Endodermal cell (in vitro differentiated cells): Measurements from ENCODE around the gene FOXA1. TPM values are rescaled to one million over a fixed set of nuclear protein-coding genes. Genes with fewer than 3 reads are reported as not detected.

ENCODE experiments used
- DNase-seq: peaks from one replicate; pipeline ENCODE4 v3.0.0-alpha.2; 2017
- H3K27ac ChIP-seq: 2 replicates; pipeline ENCODE4 v1.5.1; 2013; ENCODE audit warnings: mild to moderate bottlenecking, low read depth, low read length, moderate library complexity
- H3K27me3 ChIP-seq: 2 replicates; pipeline ENCODE4 v1.6.1; 2013; ENCODE audit warnings: mild to moderate bottlenecking, low read length, moderate library complexity; ENCODE audit not compliant: insufficient read depth, control insufficient read depth, poor library complexity, severe bottlenecking
- H3K36me3 ChIP-seq: 2 replicates; pipeline ENCODE4 v1.7.0; 2013; ENCODE audit warnings: mild to moderate bottlenecking, low read length, moderate library complexity; ENCODE audit not compliant: control insufficient read depth, insufficient read depth
- H3K4me1 ChIP-seq: one replicate; pipeline ENCODE4 v1.7.0; 2013; ENCODE audit warnings: low read length; ENCODE audit not compliant: control insufficient read depth, insufficient read depth
- H3K4me3 ChIP-seq: 2 replicates; pipeline ENCODE4 v1.5.1; 2013; ENCODE audit warnings: mild to moderate bottlenecking, low read length, moderate library complexity
- H3K9ac ChIP-seq: 2 replicates; pipeline ENCODE4 v1.6.1; 2013; ENCODE audit warnings: mild to moderate bottlenecking, low read length, moderate library complexity; ENCODE audit not compliant: poor library complexity, severe bottlenecking; ENCODE audit errors: extremely low read depth
- H3K9me3 ChIP-seq: 2 replicates; pipeline ENCODE4 v1.6.1; 2013; ENCODE audit warnings: mild to moderate bottlenecking, low read length, moderate library complexity; ENCODE audit not compliant: control insufficient read depth
- H3K27ac Mint-ChIP-seq: 2 replicates; pipeline ENCODE4 v1.8.0; 2020; ENCODE audit warnings: mixed read lengths
- H3K27me3 Mint-ChIP-seq: 2 replicates; pipeline ENCODE4 v1.8.0; 2021; ENCODE audit warnings: mild to moderate bottlenecking, mixed read lengths; ENCODE audit not compliant: insufficient read depth
- H3K36me3 Mint-ChIP-seq: 2 replicates; pipeline ENCODE4 v1.8.0; 2020; ENCODE audit warnings: low read depth, mixed read lengths
- H3K4me1 Mint-ChIP-seq: 2 replicates; pipeline ENCODE4 v1.8.0; 2020; ENCODE audit warnings: mixed read lengths
- H3K4me3 Mint-ChIP-seq: 2 replicates; pipeline ENCODE4 v1.8.0; 2020; ENCODE audit warnings: mild to moderate bottlenecking, moderate library complexity, mixed read lengths
- H3K9me3 Mint-ChIP-seq: 2 replicates; pipeline ENCODE4 v1.8.0; 2020; ENCODE audit warnings: mild to moderate bottlenecking, mixed read lengths
- WGBS, 2 experiments: methylation state at CpG; one replicate each; pipeline versions ENCODE4 v1.1.5 to v1.1.7; 2013; ENCODE audit warnings: missing lambda C conversion rate in 2 of 2, mixed read lengths in 1 of 2; ENCODE audit not compliant: insufficient coverage in 1 of 2, insufficient read length in 1 of 2; 5-methylcytosine and 5-hydroxymethylcytosine counted together
- total RNA-seq, 2 donors: library from RNA; stranded (reverse); fragmentation: NEBNext Ultra II Directional in 1 of 2; extraction: Animal tissue kit (Norgen Biotek cat#: 25700) in 1 of 2; gene quantifications; 2 replicates in 1 of 2; 3 replicates in 1 of 2; pipeline ENCODE4 v1.2.1, GENCODE V29; 2021
- TF ChIP-seq, protein P1 (sequence below): fragments of 200-600 bp; sonication (generic); conservative IDR thresholded peaks from 2 replicates; pipeline ENCODE4 v1.5.0; 2021; ENCODE audit warnings: antibody characterized with exemption, mild to moderate bottlenecking

The FOXA1 gene
- total RNA-seq, 2 donors from 2014 or later, result 41.2 to 51.4 TPM

GRCh38 chr14:37625597-37626595 is 30.8 kb upstream of the FOXA1 start:
- no peaks in the 10 kb centered on the region for H3K9me3 ChIP-seq
- Mint-ChIP-seq H3K4me1 (no peaks in the 10 kb centered on the region), H3K9me3 (peaks cover 20% of the 10 kb centered on the region), H3K27ac (no peak overlapping the region), H3K4me3 (no peak overlapping the region), H3K36me3 (peaks cover 13% of the 10 kb centered on the region), H3K27me3 (peaks cover 81% of the 10 kb centered on the region)
- no peak overlapping the region for H3K27ac ChIP-seq
- no peak overlapping the region for H3K4me3 ChIP-seq
- H3K9ac ChIP-seq, result no peak overlapping the region
- no peaks in the 10 kb centered on the region for H3K4me1 ChIP-seq
- peaks cover 36% of the 10 kb centered on the region for H3K27me3 ChIP-seq
- WGBS, 2 experiments, result 84 to 87% methylated on average over 3 to 9 of the region's 9 CpGs
- TF ChIP-seq, protein P1, sequence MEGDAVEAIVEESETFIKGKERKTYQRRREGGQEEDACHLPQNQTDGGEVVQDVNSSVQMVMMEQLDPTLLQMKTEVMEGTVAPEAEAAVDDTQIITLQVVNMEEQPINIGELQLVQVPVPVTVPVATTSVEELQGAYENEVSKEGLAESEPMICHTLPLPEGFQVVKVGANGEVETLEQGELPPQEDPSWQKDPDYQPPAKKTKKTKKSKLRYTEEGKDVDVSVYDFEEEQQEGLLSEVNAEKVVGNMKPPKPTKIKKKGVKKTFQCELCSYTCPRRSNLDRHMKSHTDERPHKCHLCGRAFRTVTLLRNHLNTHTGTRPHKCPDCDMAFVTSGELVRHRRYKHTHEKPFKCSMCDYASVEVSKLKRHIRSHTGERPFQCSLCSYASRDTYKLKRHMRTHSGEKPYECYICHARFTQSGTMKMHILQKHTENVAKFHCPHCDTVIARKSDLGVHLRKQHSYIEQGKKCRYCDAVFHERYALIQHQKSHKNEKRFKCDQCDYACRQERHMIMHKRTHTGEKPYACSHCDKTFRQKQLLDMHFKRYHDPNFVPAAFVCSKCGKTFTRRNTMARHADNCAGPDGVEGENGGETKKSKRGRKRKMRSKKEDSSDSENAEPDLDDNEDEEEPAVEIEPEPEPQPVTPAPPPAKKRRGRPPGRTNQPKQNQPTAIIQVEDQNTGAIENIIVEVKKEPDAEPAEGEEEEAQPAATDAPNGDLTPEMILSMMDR, result no peak
- no peaks in the 10 kb centered on the region for H3K36me3 ChIP-seq
- DNase-seq, result no peak

DNA sequence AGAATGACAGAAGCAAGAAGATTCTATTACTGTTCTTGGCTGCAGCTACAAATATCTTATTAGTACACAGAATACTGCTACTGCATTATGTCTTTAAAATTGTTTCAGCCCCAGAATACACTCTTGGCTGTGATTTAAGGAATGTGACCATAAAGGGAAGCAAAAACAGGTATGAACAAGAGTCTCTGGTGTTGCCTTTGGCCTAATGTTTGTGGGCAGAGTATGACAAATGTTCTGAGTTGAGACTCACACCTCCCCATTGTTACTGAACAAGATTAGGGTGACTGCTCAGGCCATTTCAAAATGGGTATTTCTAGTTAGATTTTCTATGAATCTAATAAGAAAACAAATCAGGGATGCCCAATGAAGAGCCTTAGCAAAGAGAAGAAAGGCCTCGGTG is 28.9 kb upstream of the FOXA1 start:
- Mint-ChIP-seq H3K27me3 (peaks cover 77% of the 10 kb centered on the region), H3K27ac (no peak overlapping the region), H3K4me1 (no peaks in the 10 kb centered on the region), H3K4me3 (no peak overlapping the region), H3K9me3 (peaks cover 5% of the 10 kb centered on the region), H3K36me3 (peaks cover 15% of the 10 kb centered on the region)
- no peak for DNase-seq
- H3K27me3 ChIP-seq, result peaks cover 45% of the 10 kb centered on the region
- WGBS, 2 experiments, result 91 to 94% methylated on average over 1 of the region's 1 CpG
- TF ChIP-seq, protein P1, result no peak
- no peaks in the 10 kb centered on the region for H3K4me1 ChIP-seq
- H3K27ac ChIP-seq, result no peak overlapping the region
- no peak overlapping the region for H3K9ac ChIP-seq
- H3K36me3 ChIP-seq, result no peaks in the 10 kb centered on the region
- H3K9me3 ChIP-seq, result no peaks in the 10 kb centered on the region
- no peak overlapping the region for H3K4me3 ChIP-seq

- H3K27me3 Mint-ChIP-seq, result peaks cover 77% of the 10 kb centered on the region
Observed at GRCh38 chr14:37623426-37623951, 28.4 kb upstream of the FOXA1 start.

More at GRCh38 chr14:37623426-37623951, 28.4 kb upstream of the FOXA1 start:
- H3K9me3 Mint-ChIP-seq, result peaks cover 3% of the 10 kb centered on the region
- H3K36me3 Mint-ChIP-seq, result peaks cover 15% of the 10 kb centered on the region
- no peak overlapping the region for H3K4me3 Mint-ChIP-seq
- no peaks in the 10 kb centered on the region for H3K36me3 ChIP-seq
- WGBS, 2 experiments, result 95% methylated on average over 1 of the region's 1 CpG; no CpG with 5 or more reads in 1 of the 2 experiments
- H3K9ac ChIP-seq, result no peak overlapping the region
- TF ChIP-seq, protein P1, result no peak
- no peaks in the 10 kb centered on the region for H3K4me1 Mint-ChIP-seq
- H3K27ac Mint-ChIP-seq, result no peak overlapping the region
- H3K4me3 ChIP-seq, result no peak overlapping the region
- H3K27me3 ChIP-seq, result peaks cover 45% of the 10 kb centered on the region
- H3K4me1 ChIP-seq, result no peaks in the 10 kb centered on the region
- no peak for DNase-seq
- no peak overlapping the region for H3K27ac ChIP-seq
- no peaks in the 10 kb centered on the region for H3K9me3 ChIP-seq
